ENCODE results near the gene GALNT18. TPM values are rescaled to one million over a fixed set of nuclear protein-coding genes. Genes with fewer than 3 reads are reported as not detected.

Gene GALNT18
- total and polyA plus RNA-seq, 4 donors = 2.1 to 11.0 (median 3.8) TPM

- no peaks in the 10 kb centered on the region for H3K9me3 ChIP-seq (ENCODE audit: control insufficient read depth in 4 of 4, low read length in 3 of 4)
- 83% methylated on average over 10 of the region's 10 CpGs for WGBS
- no peaks in the 10 kb centered on the region for H3K36me3 ChIP-seq (ENCODE audit: control insufficient read depth in 4 of 4, insufficient read depth in 3 of 4, low read depth in 1 of 4, low read length in 3 of 4)
Observed at GRCh38 chr11:11461473-11461872, 160.3 kb downstream of the GALNT18 start.

DNA sequence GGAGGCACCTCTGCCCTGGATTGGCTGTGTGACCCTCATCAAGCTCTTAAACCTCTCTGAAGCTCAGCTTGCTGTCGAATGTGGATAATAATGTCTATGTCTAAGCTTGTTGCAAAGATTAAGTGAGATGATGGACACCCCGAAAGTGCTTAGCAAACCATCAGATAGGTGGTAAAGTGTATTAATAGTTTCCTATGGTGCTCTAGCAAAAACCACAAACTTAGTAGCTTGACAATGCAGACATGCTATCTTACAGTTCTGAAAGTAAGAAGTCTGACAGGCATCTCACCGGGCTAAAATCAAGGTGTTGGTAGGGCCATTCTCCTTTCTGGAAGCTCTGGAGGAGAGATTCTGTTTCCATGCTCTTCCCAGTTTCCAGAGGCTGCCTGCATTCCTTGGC lies 162.2 kb downstream of the GALNT18 start:
- WGBS = 96% methylated on average over 3 of the region's 3 CpGs
- Histone ChIP-seq H3K4me3 (ENCODE audit: low read depth in 1 of 3, low read length in 3 of 3) (no peak overlapping the region), H3K9ac (ENCODE audit: low read depth in 1 of 2, low read length in 2 of 2) (no peak overlapping the region), H3K27ac (ENCODE audit: low read depth in 1 of 2, low read length in 2 of 2) (no peak overlapping the region), H3K9me3 (ENCODE audit: control insufficient read depth in 4 of 4, low read length in 3 of 4) (no peaks in the 10 kb centered on the region), H3K27me3 (ENCODE audit: control insufficient read depth in 4 of 4, insufficient read depth in 4 of 4, low read length in 3 of 4) (no peaks in the 10 kb centered on the region), H3K4me1 (ENCODE audit: control insufficient read depth in 4 of 4, insufficient read depth in 4 of 4, low read length in 3 of 4) (peaks cover 0 to 8% (median 5%) of the 10 kb centered on the region in 4 donors), H3K36me3 (ENCODE audit: control insufficient read depth in 4 of 4, insufficient read depth in 3 of 4, low read depth in 1 of 4, low read length in 3 of 4) (no peaks in the 10 kb centered on the region)
- DNase-seq (ENCODE audit: low spot score) = no peak
- TF ChIP-seq JUND (IDR thresholded peaks at IDR 0.05) = no peak
- no peak for TF ChIP-seq HNF4G (IDR thresholded peaks at IDR 0.05)
- TF ChIP-seq, protein P1, sequence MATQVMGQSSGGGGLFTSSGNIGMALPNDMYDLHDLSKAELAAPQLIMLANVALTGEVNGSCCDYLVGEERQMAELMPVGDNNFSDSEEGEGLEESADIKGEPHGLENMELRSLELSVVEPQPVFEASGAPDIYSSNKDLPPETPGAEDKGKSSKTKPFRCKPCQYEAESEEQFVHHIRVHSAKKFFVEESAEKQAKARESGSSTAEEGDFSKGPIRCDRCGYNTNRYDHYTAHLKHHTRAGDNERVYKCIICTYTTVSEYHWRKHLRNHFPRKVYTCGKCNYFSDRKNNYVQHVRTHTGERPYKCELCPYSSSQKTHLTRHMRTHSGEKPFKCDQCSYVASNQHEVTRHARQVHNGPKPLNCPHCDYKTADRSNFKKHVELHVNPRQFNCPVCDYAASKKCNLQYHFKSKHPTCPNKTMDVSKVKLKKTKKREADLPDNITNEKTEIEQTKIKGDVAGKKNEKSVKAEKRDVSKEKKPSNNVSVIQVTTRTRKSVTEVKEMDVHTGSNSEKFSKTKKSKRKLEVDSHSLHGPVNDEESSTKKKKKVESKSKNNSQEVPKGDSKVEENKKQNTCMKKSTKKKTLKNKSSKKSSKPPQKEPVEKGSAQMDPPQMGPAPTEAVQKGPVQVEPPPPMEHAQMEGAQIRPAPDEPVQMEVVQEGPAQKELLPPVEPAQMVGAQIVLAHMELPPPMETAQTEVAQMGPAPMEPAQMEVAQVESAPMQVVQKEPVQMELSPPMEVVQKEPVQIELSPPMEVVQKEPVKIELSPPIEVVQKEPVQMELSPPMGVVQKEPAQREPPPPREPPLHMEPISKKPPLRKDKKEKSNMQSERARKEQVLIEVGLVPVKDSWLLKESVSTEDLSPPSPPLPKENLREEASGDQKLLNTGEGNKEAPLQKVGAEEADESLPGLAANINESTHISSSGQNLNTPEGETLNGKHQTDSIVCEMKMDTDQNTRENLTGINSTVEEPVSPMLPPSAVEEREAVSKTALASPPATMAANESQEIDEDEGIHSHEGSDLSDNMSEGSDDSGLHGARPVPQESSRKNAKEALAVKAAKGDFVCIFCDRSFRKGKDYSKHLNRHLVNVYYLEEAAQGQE (IDR thresholded peaks at IDR 0.05) = no peak
- no peak for TF ChIP-seq YY1 (IDR thresholded peaks at IDR 0.05)
- no peak for TF ChIP-seq CTCF (IDR thresholded peaks at IDR 0.05; ENCODE audit: low read depth, low read length, missing input control)
- TF ChIP-seq, protein P2, sequence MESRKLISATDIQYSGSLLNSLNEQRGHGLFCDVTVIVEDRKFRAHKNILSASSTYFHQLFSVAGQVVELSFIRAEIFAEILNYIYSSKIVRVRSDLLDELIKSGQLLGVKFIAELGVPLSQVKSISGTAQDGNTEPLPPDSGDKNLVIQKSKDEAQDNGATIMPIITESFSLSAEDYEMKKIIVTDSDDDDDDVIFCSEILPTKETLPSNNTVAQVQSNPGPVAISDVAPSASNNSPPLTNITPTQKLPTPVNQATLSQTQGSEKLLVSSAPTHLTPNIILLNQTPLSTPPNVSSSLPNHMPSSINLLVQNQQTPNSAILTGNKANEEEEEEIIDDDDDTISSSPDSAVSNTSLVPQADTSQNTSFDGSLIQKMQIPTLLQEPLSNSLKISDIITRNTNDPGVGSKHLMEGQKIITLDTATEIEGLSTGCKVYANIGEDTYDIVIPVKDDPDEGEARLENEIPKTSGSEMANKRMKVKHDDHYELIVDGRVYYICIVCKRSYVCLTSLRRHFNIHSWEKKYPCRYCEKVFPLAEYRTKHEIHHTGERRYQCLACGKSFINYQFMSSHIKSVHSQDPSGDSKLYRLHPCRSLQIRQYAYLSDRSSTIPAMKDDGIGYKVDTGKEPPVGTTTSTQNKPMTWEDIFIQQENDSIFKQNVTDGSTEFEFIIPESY (IDR thresholded peaks at IDR 0.05) = no peak
- no peak for TF ChIP-seq GABPA (IDR thresholded peaks at IDR 0.05 in 1 of 2, conservative IDR thresholded peaks at IDR 0.05 in 1 of 2)
- no peak for TF ChIP-seq SP1 (IDR thresholded peaks at IDR 0.05)
- no peak for TF ChIP-seq NR2F2 (IDR thresholded peaks at IDR 0.05)
- no peak for TF ChIP-seq FOXA2 (IDR thresholded peaks at IDR 0.05)
- no peak for TF ChIP-seq MAX (IDR thresholded peaks at IDR 0.05)
- no peak for TF ChIP-seq HNF4A (conservative IDR thresholded peaks at IDR 0.05)
- no peak for TF ChIP-seq RXRA (IDR thresholded peaks at IDR 0.05)

More at GRCh38 chr11:11461473-11461872, 160.3 kb downstream of the GALNT18 start:
- no peak for DNase-seq (ENCODE audit: low spot score)
- Histone ChIP-seq H3K27me3 (ENCODE audit: control insufficient read depth in 4 of 4, insufficient read depth in 4 of 4, low read length in 3 of 4) (no peaks in the 10 kb centered on the region), H3K4me1 (ENCODE audit: control insufficient read depth in 4 of 4, insufficient read depth in 4 of 4, low read length in 3 of 4) (peaks cover 0 to 8% (median 5%) of the 10 kb centered on the region in 4 donors), H3K4me3 (ENCODE audit: low read depth in 1 of 3, low read length in 3 of 3) (no peak overlapping the region), H3K9ac (ENCODE audit: low read depth in 1 of 2, low read length in 2 of 2) (no peak overlapping the region), H3K27ac (ENCODE audit: low read depth in 1 of 2, low read length in 2 of 2) (no peak overlapping the region)
- TF ChIP-seq NR2F2 (IDR thresholded peaks at IDR 0.05) = no peak
- no peak for TF ChIP-seq RXRA (IDR thresholded peaks at IDR 0.05)
- TF ChIP-seq, protein P3, sequence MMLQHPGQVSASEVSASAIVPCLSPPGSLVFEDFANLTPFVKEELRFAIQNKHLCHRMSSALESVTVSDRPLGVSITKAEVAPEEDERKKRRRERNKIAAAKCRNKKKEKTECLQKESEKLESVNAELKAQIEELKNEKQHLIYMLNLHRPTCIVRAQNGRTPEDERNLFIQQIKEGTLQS (IDR thresholded peaks at IDR 0.05) = no peak
- TF ChIP-seq FOXA2 (IDR thresholded peaks at IDR 0.05) = no peak
- TF ChIP-seq CTCF (IDR thresholded peaks at IDR 0.05; ENCODE audit: low read depth, low read length, missing input control) = no peak
- TF ChIP-seq JUND (IDR thresholded peaks at IDR 0.05) = no peak
- TF ChIP-seq, protein P2 (IDR thresholded peaks at IDR 0.05) = no peak

Measured in liver (tissue), 9 donors.